Fibroblast of upper back skin (primary cell): ENCODE measurements around the gene PDE1C.
"Not testable (repeated sequence)": the region's sequence is repeated elsewhere in the genome, so short reads cannot be mapped to it uniquely, and the experiment has no call there.

Experiments
- DNase-seq: peaks from one replicate; pipeline ENCODE4 v3.0.0-alpha.2; 2013

PDE1C gene

GRCh38 chr7:31887006-31887405, 183.2 kb downstream of the PDE1C start:
- no peak for DNase-seq

GRCh38 chr7:31885171-31885570, 185.0 kb downstream of the PDE1C start:
- DNase-seq: no peak

DNA sequence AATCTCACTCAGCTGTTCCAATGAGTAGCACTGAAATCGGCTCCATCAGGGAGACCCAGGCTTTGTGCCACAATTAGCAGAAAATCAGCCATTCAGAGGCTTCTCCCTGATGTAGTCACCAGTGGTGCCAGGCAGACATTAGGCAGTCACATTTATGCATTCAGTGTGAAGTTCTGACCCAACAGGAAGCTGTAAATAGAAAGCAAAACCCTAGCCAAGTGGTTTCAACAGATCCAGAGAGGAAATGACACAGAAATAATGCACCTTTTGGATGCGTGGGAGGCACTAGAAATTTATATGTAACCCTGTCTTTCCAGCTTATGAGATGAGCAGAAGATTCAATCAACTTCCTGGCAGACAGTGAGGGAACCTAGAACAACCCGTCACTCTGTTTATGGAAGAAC, 186.4 kb downstream of the PDE1C start:
- DNase-seq: peak; percentile 31

GRCh38 chr7:31882187-31882586, 188.0 kb downstream of the PDE1C start:
- no peak for DNase-seq

- no peak for DNase-seq
Observed at GRCh38 chr7:31878875-31879274, 191.3 kb downstream of the PDE1C start.

GRCh38 chr7:31875424-31875823, 194.8 kb downstream of the PDE1C start:
- DNase-seq: no peak

DNA sequence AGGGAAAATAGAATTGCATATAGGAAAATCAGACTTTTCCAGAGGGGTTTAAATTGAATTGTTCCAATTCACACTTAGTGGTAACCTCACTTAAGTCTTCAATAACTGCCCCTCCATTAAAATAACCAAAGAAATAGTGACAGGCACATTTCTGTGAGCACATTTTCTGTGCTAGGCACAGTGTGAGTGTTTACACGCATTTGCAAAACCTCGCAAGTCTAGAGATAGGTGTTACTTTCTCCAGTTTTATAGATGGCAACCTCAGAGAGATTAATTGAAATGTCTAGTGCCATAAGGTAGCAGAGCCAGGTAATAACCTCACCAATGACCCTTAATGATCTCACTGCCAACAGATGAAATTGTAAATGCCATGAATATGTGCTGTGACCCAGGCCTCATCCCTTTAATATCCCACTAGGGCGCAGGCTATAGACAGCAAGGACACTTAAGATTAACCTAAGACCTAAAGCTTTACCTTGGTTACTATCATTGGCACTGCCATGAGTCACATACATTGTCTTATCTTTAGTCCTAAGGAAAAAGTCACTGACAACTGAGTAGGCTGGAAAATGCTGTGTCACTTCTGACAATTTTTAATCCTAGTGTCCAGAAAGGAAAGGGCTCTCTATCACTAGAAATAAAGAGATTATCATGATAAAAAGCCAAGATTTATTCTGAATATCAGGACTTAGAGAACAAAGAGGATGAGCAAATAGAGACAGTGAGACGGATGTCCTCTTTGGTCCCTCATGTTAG, 195.4 kb downstream of the PDE1C start:
- DNase-seq: no peak

DNA sequence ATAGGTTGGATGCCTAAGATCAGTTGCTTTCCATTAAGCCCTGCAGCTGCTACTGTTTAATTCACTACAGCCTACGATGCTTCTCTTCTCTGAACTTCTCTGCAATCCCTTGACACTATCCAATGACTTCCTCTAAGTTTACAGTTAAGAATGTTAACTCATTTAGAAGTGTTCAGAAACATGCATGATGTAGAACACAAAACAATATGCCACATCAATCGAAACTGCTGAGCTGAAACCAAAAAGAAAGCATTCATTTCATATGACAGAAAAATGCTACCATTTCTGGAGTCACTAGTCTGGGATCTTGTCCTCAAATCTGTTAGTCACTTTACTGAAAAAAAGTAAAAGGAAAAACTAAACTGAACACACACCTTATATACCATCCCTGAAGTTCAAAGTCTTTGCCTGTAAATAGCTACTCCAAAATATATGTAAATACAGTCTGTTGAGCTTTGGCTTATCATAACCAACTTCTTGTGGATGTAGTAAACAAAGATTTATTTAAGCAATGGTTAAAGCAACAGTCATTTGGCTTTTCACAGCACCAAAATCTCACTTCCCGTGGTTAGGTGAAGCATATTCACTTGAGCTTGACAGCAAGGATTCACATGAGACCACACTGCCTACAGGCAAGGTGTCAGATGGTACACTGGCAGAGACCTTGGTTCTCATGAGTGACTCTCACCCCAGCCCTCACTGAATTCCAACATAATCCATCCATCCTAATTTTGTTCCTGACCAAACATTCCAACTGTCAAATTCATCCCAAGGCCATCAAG, 196.2 kb downstream of the PDE1C start:
- DNase-seq: no peak

DNA sequence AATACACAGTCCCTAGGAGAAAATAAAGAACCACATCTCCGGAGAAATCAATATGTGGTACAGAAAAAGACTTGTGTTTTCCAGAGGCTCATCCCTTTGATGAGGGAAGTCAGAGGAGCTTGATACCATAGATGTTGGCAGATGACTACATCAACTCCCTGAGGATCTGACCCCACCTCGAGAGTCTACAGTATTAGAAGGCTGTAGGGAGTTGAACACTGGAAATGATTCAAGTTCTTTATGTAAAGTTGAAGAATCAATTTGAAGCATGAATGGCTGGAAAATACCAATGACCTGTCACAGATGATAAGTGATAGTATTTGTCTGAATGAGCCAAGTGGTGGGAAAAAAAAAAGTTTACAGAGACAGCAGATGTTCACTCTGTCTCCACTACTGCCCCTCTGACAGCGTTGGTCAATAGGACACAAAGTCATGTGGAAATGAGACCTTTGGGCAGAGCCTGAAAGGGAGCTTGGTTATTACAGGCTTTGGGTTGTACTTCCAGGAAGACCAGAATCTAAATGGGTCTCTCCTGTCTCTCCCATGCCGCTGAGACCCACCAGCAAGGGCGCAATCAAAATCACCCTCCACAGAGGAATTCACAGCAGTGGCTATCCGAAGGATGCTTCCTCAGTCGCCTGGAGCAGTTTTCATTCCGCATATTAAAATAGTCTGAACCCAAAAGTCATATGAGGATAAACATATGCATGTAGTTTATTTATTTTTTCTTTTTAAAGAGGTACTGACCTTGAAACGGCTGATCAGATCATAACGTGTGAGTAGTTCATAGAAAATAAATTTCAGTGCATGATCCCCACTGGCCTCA, 197.4 kb downstream of the PDE1C start:
- no peak for DNase-seq

DNA sequence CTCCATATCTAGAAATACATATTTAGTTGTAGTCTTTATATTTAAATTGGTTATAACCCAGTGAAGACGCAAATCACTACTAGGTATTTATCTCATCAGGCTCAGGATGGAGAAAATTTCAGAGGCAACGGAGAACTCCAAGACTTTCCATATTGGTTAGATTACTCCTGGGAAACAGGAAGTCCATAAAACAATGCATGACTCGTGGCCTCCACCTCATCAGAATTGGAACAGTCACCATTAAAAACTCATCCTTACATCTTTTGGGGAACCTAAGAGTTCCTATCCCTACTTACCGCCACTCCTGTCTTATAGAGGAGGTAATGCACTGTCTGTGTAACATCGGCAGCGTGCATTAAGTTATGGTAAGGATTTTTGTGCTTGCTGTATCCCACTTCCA, 205.6 kb downstream of the PDE1C start:
- no peak for DNase-seq

- DNase-seq: no peak
Observed at GRCh38 chr7:31860925-31861324, 209.3 kb downstream of the PDE1C start.

GRCh38 chr7:31858055-31858454, 212.2 kb downstream of the PDE1C start:
- DNase-seq: no peak

DNA sequence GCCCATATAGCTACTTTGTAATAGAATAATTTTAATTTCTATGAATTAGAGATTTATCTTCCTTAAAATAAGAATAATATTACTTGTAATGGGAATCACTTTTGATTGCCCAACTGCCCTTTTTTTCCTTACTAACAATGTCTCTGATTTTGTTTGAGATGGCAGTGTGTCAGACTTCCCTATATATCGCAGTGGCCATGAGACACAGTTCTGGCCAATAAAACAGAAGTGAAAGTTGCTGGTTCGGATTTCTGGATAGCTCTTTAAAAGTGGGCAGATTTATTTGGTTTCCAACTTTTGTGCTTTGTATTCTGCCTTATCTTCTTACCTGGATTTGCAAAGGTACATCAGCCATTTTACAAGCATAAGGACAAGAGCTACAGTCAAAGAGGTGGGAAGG, 213.0 kb downstream of the PDE1C start:
- no peak for DNase-seq

DNA sequence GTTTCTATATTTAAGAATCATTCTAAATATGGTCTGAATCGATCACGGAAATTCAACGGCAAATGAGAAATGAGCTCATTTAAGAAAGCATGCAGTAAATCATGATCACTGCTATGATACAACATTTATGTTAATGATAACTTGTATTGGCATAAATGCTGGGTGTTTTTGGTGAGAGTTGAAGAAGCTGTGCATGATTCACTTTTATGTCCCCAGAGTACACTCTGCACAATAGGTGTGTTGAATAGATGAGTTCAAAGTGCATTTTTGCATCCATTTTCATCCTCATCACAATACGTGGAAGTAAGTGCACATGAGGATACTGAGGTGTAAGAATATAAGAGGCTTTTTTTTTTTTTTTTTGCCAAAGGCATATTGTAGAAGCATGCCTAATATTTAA, 213.9 kb downstream of the PDE1C start:
- DNase-seq: no peak

- no peak for DNase-seq
Observed at GRCh38 chr7:31855530-31855929, 214.7 kb downstream of the PDE1C start.

DNA sequence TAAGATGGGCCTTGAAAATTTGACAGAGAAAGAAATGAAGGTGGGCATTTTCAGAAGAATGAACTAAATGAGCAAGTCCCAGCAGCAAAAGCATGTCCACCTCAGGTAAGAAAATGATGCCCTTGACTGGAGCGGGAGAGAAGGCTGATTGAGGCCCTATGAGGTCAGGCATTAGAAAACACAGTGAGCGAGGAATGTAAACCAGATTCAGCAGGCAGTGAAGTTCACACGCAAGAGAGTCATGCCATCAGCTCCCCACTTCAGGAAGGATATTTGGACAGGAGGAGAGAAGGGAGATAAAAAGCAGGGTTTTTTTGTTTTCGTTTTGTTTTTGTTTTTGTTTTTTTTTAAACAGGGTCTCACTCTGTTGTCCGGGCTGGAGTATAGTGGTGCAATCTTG, 216.8 kb downstream of the PDE1C start:
- DNase-seq: no peak

DNA sequence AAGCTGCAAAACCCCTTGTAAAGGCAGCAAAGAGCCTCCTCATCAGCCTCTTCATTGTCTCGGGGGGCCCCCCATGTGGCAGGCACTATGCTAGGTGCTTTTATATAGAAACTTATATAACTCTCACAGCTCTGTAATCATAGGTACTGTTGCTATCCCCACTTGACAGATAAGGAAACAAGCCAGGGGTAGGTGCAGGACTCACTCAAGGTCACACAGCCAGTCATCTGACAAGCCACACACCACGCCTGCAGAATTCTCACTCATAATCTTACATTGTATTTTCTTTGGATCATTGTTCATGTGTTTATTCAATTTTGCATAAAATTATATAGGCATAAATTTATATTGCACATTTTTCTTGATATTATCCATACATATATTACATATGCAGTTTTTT, 217.7 kb downstream of the PDE1C start:
- no peak for DNase-seq

GRCh38 chr7:31851119-31851518, 219.1 kb downstream of the PDE1C start:
- no peak for DNase-seq

DNA sequence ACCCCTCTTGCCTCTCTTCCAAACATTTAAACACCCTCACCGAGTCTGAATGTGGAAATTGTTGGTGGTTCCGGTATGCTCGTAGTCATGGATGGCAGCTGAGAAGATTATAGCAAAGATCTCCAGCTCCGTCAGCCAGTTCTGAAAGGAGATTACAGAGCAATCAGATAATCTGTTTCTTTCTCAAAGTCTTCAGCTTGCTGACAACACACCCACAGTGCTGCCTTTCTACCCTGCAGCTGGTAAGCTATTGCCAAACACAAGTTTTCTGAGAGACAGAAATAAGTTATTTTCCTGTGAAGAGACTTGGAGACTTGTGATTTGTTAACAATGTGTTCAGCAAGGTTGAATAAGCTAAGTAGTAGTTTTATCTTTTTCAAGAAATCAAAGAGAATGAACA, 219.6 kb downstream of the PDE1C start:
- no peak for DNase-seq

- DNase-seq: no peak
Observed at GRCh38 chr7:31850066-31850465, 220.1 kb downstream of the PDE1C start.

- no peak for DNase-seq
Observed at GRCh38 chr7:31835471-31835870, 234.7 kb downstream of the PDE1C start.

- DNase-seq: not testable (repeated sequence)
Observed at GRCh38 chr7:31833625-31834024, 236.6 kb downstream of the PDE1C start.

- DNase-seq: no peak
Observed at GRCh38 chr7:31828520-31828919, 241.7 kb downstream of the PDE1C start.

GRCh38 chr7:31825576-31825975, 244.6 kb downstream of the PDE1C start:
- DNase-seq: no peak
